HTR-8/SVneo (cell line): Measurements from ENCODE around the gene TAF11L6.
A peak's percentile ranks its signal among the peaks of the same experiment; 100 is the strongest.
"Not testable (repeated sequence)": the region's sequence is repeated elsewhere in the genome, so short reads cannot be mapped to it uniquely, and the experiment has no call there.

Experiments
- DNase-seq: peaks from one replicate; pipeline ENCODE4 v3.0.0; 2011; ENCODE audit warnings: low spot score, mixed read lengths; ENCODE audit not compliant: insufficient read length
- FAIRE-seq: peaks from 2 replicates; lab custom pipeline; 2011; peaks lifted over from hg19 to GRCh38; lab: Jason Lieb, UNC

TAF11L6 gene

DNA sequence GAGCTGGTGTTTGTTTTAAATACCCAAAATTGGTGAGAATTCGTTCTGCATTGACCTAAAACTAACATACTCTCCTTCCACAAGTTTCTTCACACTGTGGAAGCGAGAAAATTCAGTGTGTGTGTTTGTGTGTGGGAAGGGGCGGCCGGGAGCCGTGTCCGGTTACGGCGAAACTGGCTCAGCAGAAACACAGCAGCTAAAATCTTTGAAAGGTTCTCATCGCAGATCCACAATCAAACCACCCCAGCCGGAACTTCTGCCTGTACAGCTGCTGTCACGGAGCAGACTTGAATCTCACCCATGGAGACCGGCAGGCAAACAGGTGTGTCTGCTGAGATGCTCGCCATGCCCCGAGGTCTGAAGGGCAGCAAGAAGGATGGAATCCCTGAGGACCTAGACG is at the start of gene TAF11L6:
TAF11L6 (plus strand) TSS at position 301 of the 400 bp plus-strand sequence.
- not testable (repeated sequence) for FAIRE-seq, DNase-seq

DNA sequence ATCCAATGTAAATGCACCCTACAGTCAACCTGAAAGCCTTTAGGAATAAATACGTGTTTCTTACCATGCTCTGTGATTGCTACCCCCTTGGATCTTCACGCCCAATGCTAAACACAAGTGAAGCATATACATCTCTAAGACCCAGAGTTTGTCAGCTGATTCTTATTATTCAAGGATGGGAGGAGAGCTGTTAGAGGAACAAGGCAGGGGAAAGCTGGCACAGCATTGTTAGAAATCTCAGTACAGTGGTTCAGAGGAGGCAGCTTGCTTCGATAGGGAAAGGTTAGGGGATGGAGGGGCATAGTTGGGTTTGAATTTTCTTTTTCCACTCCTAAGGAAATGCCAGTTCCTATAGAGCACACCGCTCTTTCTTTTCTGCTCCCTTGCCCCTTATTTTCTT is 47.1 kb upstream of the TAF11L6 start:
- FAIRE-seq, result no peak
- DNase-seq, result no peak

- no peak for DNase-seq
- no peak for FAIRE-seq
These were observed 45.7 kb upstream of the TAF11L6 start for GRCh38 chr5:17482790-17483189.

- FAIRE-seq, result peak; percentile 55
- not testable (repeated sequence) for DNase-seq
These were observed 41.9 kb upstream of the TAF11L6 start for GRCh38 chr5:17486464-17487173.

GRCh38 chr5:17487174-17487512 is 41.3 kb upstream of the TAF11L6 start:
- DNase-seq, result no peak
- FAIRE-seq, result no peak

GRCh38 chr5:17491257-17491656 is 37.2 kb upstream of the TAF11L6 start:
- DNase-seq, result not testable (repeated sequence)
- peak; percentile 75 for FAIRE-seq

DNA sequence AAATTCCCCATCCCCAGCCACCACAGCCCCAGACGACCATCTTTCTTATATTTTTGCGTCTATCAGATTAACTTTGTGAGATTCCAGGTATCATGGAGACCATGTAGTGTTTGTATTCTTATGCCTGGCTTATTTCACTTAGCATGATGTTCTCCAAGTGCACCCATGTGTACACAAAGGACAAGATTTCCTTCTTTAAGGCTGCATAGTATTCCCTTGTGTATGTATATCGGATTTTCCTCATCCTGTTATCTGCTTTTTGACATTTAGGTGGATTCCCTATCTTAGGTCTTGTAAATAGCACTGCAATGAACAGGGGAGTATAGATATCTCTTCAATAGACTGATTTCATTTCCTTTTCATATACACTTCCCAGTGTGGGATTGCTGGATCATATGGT is 35.7 kb upstream of the TAF11L6 start:
- DNase-seq, result no peak

DNA sequence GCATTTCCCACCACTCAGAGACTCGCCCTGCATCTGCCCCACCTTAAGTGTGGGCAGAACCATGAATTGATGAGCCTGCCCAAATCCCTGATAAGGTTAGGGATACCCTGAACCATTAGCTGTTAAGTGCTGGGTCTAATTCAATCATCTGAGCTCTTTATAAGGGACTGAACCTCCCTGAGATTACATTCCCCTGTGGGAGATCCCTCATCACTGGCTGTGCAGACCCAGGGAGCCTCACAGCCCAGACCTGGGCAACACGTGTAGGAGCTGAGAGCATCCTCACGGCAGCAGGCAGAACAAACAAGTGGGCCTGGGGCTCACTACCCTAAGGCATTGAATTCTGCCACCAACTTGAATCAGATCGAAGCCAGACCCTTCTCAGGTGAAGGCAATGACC is 31.0 kb upstream of the TAF11L6 start:
- FAIRE-seq (no peak), DNase-seq (no peak)

More for the DNA sequence above, 35.7 kb upstream of the TAF11L6 start:
- peak; percentile 9 for FAIRE-seq

DNA sequence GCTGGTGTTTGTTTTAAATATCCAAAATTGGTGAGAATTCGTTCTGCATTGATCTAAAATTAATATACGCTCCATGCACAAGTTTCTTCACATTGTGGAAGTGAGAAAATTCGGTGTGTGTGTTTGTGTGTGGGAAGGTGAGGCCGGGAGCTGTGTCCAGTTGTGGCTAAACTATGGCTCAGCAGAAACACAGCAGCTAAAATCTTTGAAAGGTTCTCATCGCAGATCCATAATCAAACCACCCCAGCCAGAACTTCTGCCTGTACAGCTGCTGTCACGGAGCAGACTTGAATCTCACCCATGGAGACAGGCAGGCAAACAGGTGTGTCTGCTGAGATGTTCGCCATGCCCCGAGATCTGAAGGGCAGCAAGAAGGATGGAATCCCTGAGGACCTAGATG is 30.5 kb upstream of the TAF11L6 start, which contains the start of gene TAF11L2:
TAF11L2 (plus strand) TSS at position 301 of the 400 bp plus-strand sequence.
- FAIRE-seq, DNase-seq: not testable (repeated sequence)

GRCh38 chr5:17511775-17512325 is 16.6 kb upstream of the TAF11L6 start:
- FAIRE-seq (no peak), DNase-seq (no peak)

DNA sequence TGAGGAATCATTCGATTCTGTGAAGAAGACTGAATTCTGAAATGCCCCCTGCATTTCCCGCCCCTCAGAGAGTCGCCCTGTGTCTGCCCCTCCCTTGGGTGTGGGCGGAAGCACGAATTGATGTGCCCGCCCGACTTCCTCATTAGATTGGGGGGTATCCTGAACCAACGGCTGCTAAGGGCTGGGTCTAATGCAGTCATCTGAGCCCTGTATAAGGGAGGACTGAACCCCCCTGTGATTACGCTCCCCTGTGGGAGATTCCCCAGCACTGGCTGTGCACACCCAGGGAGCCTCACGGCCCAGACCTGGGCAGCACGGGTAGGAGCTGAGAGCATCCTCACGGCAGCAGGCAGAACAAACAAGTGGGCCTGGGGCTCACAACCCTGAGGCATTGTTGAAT is 10.9 kb upstream of the TAF11L6 start:
- FAIRE-seq, DNase-seq: not testable (repeated sequence)

GRCh38 chr5:17518067-17518466 is 10.4 kb upstream of the TAF11L6 start, which contains the start of gene TAF11L3:
Gene TAF11L3 (plus strand): TSS chr5:17518367.
- FAIRE-seq, result not testable (repeated sequence)

GRCh38 chr5:17519508-17519907 is 9.0 kb upstream of the TAF11L6 start:
- not testable (repeated sequence) for FAIRE-seq, DNase-seq

More at GRCh38 chr5:17518067-17518466, 10.4 kb upstream of the TAF11L6 start, which contains the start of gene TAF11L3:
- DNase-seq, result not testable (repeated sequence)

GRCh38 chr5:17521501-17521900 is 7.0 kb upstream of the TAF11L6 start, which contains the start of gene TAF11L4:
Gene TAF11L4 (plus strand): TSS chr5:17521801.
- FAIRE-seq, DNase-seq: not testable (repeated sequence)

DNA sequence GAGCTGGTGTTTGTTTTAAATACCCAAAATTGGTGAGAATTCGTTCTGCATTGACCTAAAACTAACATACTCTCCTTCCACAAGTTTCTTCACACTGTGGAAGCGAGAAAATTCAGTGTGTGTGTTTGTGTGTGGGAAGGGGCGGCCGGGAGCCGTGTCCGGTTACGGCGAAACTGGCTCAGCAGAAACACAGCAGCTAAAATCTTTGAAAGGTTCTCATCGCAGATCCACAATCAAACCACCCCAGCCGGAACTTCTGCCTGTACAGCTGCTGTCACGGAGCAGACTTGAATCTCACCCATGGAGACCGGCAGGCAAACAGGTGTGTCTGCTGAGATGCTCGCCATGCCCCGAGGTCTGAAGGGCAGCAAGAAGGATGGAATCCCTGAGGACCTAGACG is 3.5 kb upstream of the TAF11L6 start, which contains the start of gene TAF11L5:
TAF11L5 (plus strand) TSS at position 301 of the 400 bp plus-strand sequence.
- not testable (repeated sequence) for DNase-seq, FAIRE-seq

GRCh38 chr5:17526504-17526903 is 2.0 kb upstream of the TAF11L6 start:
- peak; percentile 62 for FAIRE-seq

More at GRCh38 chr5:17526504-17526903, 2.0 kb upstream of the TAF11L6 start:
- DNase-seq, result not testable (repeated sequence)
